MCF 10A (cell line): ENCODE measurements around the gene DDX46. TPM values are rescaled to one million over a fixed set of nuclear protein-coding genes. Genes with fewer than 3 reads are reported as not detected.

ENCODE experiments used
- BruUV-seq: library from RNA; stranded (reverse); fragments of 400-500 nt; replicated peaks from 2 replicates; lab custom pipeline; 2021; lab: Mats Ljungman, UMichigan
- CTCF ChIA-PET: fragments of 300-600 bp; sonication (Branson Sonifier 250); formaldehyde crosslinking; extraction: SDS; loops from one replicate; lab custom pipeline; 2021; ENCODE audit warnings: antibody characterized with exemption, inconsistent platforms; lab: Yijun Ruan, JAX
- POLR2A ChIA-PET: fragments of 300-600, 350-650 bp; sonication (Branson Sonifier 250); formaldehyde crosslinking; extraction: SDS; loops from one replicate; lab custom pipeline; 2020; ENCODE audit warnings: antibody characterized with exemption, inconsistent platforms; lab: Yijun Ruan, JAX
- DNase-seq: peaks from one replicate; pipeline ENCODE4 v3.0.0-alpha.2; 2018; ENCODE audit not compliant: unreplicated experiment
- H3K27ac Mint-ChIP-seq: one replicate; pipeline ENCODE4 v1.8.0; 2022; ENCODE audit warnings: mild to moderate bottlenecking, low read depth, mixed read lengths; ENCODE audit not compliant: unreplicated experiment
- H3K27me3 Mint-ChIP-seq: one replicate; pipeline ENCODE4 v1.8.0; 2022; ENCODE audit warnings: mixed read lengths; ENCODE audit not compliant: insufficient read depth, unreplicated experiment
- H3K36me3 Mint-ChIP-seq: one replicate; pipeline ENCODE4 v1.8.0; 2022; ENCODE audit warnings: mild to moderate bottlenecking, moderate library complexity, mixed read lengths; ENCODE audit not compliant: insufficient read depth, unreplicated experiment
- H3K4me1 Mint-ChIP-seq: one replicate; pipeline ENCODE4 v1.8.0; 2022; ENCODE audit warnings: mixed read lengths; ENCODE audit not compliant: insufficient read depth, unreplicated experiment
- H3K4me3 Mint-ChIP-seq: one replicate; pipeline ENCODE4 v1.8.0; 2022; ENCODE audit warnings: mild to moderate bottlenecking, moderate library complexity, mixed read lengths; ENCODE audit not compliant: unreplicated experiment
- H3K9me3 Mint-ChIP-seq: one replicate; pipeline ENCODE4 v1.8.0; 2022; ENCODE audit warnings: mixed read lengths; ENCODE audit not compliant: unreplicated experiment
- intact Hi-C: fragments of 100-400 bp; cut with micrococcal nuclease; formaldehyde crosslinking; loops from 2 replicates; pipeline ENCODE4 v1.14.1; 2022
- total RNA-seq: library from RNA; stranded (reverse); gene quantifications from 2 replicates; pipeline ENCODE4 v1.2.3, GENCODE V29; 2022
- TF ChIP-seq, protein P1 (sequence below): fragments of 200-600 bp; IDR thresholded peaks from one replicate; pipeline ENCODE4 v1.8.0; 2022; ENCODE audit warnings: antibody characterized with exemption, mild to moderate bottlenecking; ENCODE audit not compliant: unreplicated experiment

DDX46 gene
- total RNA-seq, 1 experiment from 2014 or later, result 77.0 TPM

DNA sequence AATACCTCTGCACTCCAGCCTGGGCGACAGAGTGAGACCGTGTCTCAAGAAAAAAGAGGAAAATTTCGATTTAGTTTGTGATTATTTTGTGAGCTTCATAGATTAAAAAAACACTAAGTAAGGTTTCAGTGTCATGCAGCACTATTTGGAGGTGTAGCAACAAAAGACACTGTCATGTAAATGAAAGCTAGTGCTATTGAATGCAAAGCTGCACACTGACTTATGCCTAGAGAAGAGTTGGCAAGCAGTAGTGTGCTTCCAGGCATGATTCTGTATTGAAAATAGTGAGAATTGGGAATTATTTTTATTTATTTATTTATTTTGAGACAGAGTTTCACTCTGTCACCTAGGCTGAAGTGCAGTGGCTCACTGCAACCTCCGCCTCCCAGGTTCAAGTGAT, 34.5 kb downstream of the DDX46 start:
- ChIA-PET CTCF (interaction anchor here (0.6 to 1.7 kb wide), 2 partner anchors 12 to 1815 kb away, joined by 3 to 4 read pairs; no protein-coding TSS in a partner anchor), POLR2A (no interaction called here)
- TF ChIP-seq, protein P1, sequence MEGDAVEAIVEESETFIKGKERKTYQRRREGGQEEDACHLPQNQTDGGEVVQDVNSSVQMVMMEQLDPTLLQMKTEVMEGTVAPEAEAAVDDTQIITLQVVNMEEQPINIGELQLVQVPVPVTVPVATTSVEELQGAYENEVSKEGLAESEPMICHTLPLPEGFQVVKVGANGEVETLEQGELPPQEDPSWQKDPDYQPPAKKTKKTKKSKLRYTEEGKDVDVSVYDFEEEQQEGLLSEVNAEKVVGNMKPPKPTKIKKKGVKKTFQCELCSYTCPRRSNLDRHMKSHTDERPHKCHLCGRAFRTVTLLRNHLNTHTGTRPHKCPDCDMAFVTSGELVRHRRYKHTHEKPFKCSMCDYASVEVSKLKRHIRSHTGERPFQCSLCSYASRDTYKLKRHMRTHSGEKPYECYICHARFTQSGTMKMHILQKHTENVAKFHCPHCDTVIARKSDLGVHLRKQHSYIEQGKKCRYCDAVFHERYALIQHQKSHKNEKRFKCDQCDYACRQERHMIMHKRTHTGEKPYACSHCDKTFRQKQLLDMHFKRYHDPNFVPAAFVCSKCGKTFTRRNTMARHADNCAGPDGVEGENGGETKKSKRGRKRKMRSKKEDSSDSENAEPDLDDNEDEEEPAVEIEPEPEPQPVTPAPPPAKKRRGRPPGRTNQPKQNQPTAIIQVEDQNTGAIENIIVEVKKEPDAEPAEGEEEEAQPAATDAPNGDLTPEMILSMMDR, result no peak
- intact Hi-C loops, result no loop called here
- Mint-ChIP-seq H3K36me3 (peaks cover 93% of the 10 kb centered on the region), H3K27me3 (no peaks in the 10 kb centered on the region), H3K4me1 (no peaks in the 10 kb centered on the region), H3K4me3 (no peak overlapping the region), H3K9me3 (no peaks in the 10 kb centered on the region), H3K27ac (no peak overlapping the region)
- BruUV-seq, result no TSS peak
- DNase-seq, result no peak

DNA sequence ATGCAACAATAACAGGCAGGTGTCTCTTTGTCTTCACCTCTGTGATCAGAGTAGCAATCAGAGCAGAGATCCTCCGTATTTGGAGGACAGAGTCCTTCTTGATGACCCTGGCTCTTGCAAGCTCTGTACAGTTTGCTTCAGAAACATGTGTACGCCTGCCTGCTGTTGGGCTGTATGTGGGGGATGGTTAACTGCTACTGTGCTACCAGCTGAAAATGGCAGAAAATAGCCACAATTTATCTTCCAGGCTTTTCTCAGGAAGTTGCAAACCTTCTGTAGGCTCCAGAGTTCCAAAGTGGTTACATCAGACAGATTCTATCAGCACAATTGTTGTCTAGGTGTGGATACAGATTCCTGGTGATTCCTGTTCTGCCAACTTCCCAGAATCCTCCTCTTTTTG, 35.5 kb downstream of the DDX46 start:
- intact Hi-C loops, result no loop called here
- H3K36me3 Mint-ChIP-seq, result peaks cover 93% of the 10 kb centered on the region
- TF ChIP-seq, protein P1, result no peak
- H3K9me3 Mint-ChIP-seq, result no peaks in the 10 kb centered on the region
- no TSS peak for BruUV-seq
- CTCF ChIA-PET, result interaction anchor here (1.8 kb wide), 1 partner anchor 37 kb away, joined by 5 read pairs; no protein-coding TSS in a partner anchor
- POLR2A ChIA-PET, result interaction anchor here (1.2 to 1.3 kb wide), 2 partner anchors 35 to 110 kb away, joined by 3 to 4 read pairs; partner anchors contain the start of genes DDX46 and PCBD2
- no peak overlapping the region for H3K27ac Mint-ChIP-seq
- no peaks in the 10 kb centered on the region for H3K4me1 Mint-ChIP-seq
- no peak for DNase-seq
- no peaks in the 10 kb centered on the region for H3K27me3 Mint-ChIP-seq
- no peak overlapping the region for H3K4me3 Mint-ChIP-seq

DNA sequence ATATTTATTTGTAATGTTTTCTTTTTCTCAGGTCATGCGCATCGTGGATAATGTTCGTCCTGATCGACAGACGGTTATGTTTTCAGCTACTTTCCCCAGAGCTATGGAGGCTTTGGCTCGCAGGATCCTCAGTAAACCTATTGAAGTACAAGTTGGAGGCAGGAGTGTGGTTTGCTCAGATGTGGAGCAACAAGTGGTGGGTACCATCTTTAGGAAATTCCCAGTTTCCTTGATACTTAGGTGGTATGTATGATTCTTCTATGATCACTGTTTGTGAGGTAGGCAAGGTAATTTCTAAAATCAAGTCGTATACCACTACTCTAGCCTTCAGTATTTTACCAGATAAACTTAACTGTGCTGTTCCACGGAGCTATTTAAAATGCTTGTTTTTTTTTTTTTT, 36.2 kb downstream of the DDX46 start:
- no peak for DNase-seq
- POLR2A ChIA-PET, result interaction anchor here (1.2 to 1.3 kb wide), 2 partner anchors 36 to 110 kb away, joined by 3 to 4 read pairs; partner anchors contain the start of genes DDX46 and PCBD2
- CTCF ChIA-PET, result interaction anchor here (0.5 to 1.8 kb wide), 4 partner anchors 10 to 82 kb away, joined by 3 to 5 read pairs (median 4); no protein-coding TSS in a partner anchor
- no peaks in the 10 kb centered on the region for H3K4me1 Mint-ChIP-seq
- peaks cover 93% of the 10 kb centered on the region for H3K36me3 Mint-ChIP-seq
- BruUV-seq, result no TSS peak
- intact Hi-C loops, result no loop called here
- no peaks in the 10 kb centered on the region for H3K9me3 Mint-ChIP-seq
- no peak overlapping the region for H3K4me3 Mint-ChIP-seq
- H3K27me3 Mint-ChIP-seq, result no peaks in the 10 kb centered on the region
- TF ChIP-seq, protein P1, result no peak
- H3K27ac Mint-ChIP-seq, result no peak overlapping the region

DNA sequence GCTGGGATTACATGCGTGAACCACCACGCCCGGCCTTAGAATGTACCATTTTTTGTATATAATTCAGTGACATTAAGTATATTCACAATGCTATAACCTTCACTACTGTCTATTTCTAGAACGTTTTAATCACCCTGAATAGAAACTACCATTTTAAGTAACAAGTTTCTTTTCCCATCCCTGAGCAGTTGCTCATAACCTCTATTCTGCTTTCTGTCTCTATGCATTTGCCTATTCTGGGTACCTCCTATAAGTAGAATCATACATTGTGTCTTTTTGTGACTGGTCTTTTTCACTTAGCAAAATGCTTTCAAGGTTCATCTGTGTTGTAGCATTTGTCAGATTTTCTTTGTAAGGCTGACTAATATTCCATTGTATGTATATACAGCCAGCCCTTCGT, 39.9 kb downstream of the DDX46 start:
- H3K27me3 Mint-ChIP-seq, result no peaks in the 10 kb centered on the region
- intact Hi-C loops, result no loop called here
- H3K4me1 Mint-ChIP-seq, result no peaks in the 10 kb centered on the region
- CTCF ChIA-PET, result interaction anchor here (0.6 to 1.2 kb wide), 3 partner anchors 18 to 121 kb away, joined by 3 to 6 read pairs (median 4); no protein-coding TSS in a partner anchor
- H3K27ac Mint-ChIP-seq, result no peak overlapping the region
- peaks cover 91% of the 10 kb centered on the region for H3K36me3 Mint-ChIP-seq
- no TSS peak for BruUV-seq
- no peak for DNase-seq
- POLR2A ChIA-PET, result no interaction called here
- TF ChIP-seq, protein P1, result no peak
- H3K9me3 Mint-ChIP-seq, result no peaks in the 10 kb centered on the region
- H3K4me3 Mint-ChIP-seq, result no peak overlapping the region
